WTC11 (cell line): ENCODE results near the gene TAL1.

Experiments used
- ARID4B ChIP-seq: sonication (generic); formaldehyde crosslinking; IDR thresholded peaks from 2 replicates; pipeline ENCODE4 v1.8.0; 2023; ENCODE audit warnings: missing genetic modification reagents, mild to moderate bottlenecking, borderline replicate concordance
- ATF2 ChIP-seq: sonication (generic); formaldehyde crosslinking; IDR thresholded peaks from 2 replicates; pipeline ENCODE4 v1.8.1; 2022; ENCODE audit warnings: low read depth, missing genetic modification reagents, borderline replicate concordance
- CREB1 ChIP-seq: sonication (generic); formaldehyde crosslinking; IDR thresholded peaks from 2 replicates; pipeline ENCODE4 v1.8.0; 2023; ENCODE audit warnings: mild to moderate bottlenecking, missing genetic modification reagents
- CTCF ChIP-seq: fragments of 200-600 bp; IDR thresholded peaks from 2 replicates; pipeline ENCODE4 v1.8.0; 2022; ENCODE audit warnings: antibody characterized with exemption
- E2F4 ChIP-seq: sonication (generic); formaldehyde crosslinking; IDR thresholded peaks from 2 replicates; pipeline ENCODE4 v1.8.1; 2022; ENCODE audit warnings: low read depth, mild to moderate bottlenecking, moderate library complexity, missing genetic modification reagents, borderline replicate concordance
- E2F5 ChIP-seq: sonication (generic); formaldehyde crosslinking; IDR thresholded peaks from 2 replicates; pipeline ENCODE4 v1.8.1; 2022; ENCODE audit warnings: mild to moderate bottlenecking, moderate library complexity, missing genetic modification reagents
- ELF4 ChIP-seq: sonication (generic); formaldehyde crosslinking; IDR thresholded peaks from 2 replicates; pipeline ENCODE4 v1.8.1; 2022; ENCODE audit warnings: low read depth, mild to moderate bottlenecking, moderate library complexity, missing genetic modification reagents
- FOXJ3 ChIP-seq: sonication (generic); formaldehyde crosslinking; IDR thresholded peaks from 2 replicates; pipeline ENCODE4 v1.9.0; 2021; ENCODE audit warnings: missing genetic modification reagents, mild to moderate bottlenecking, borderline replicate concordance
- FOXP4 ChIP-seq: sonication (generic); formaldehyde crosslinking; IDR thresholded peaks from 2 replicates; pipeline ENCODE4 v1.8.0; 2022; ENCODE audit warnings: mild to moderate bottlenecking, missing genetic modification reagents
- JUN ChIP-seq: sonication (generic); formaldehyde crosslinking; IDR thresholded peaks from 2 replicates; pipeline ENCODE4 v1.8.0; 2023; ENCODE audit warnings: mild to moderate bottlenecking, missing genetic modification reagents
- TEAD4 ChIP-seq: sonication (generic); formaldehyde crosslinking; IDR thresholded peaks from 2 replicates; pipeline ENCODE4 v1.8.0; 2022; ENCODE audit warnings: mild to moderate bottlenecking, missing genetic modification reagents
- USF2 ChIP-seq: sonication (generic); formaldehyde crosslinking; IDR thresholded peaks from 2 replicates; pipeline ENCODE4 v1.8.1; 2023; ENCODE audit warnings: mild to moderate bottlenecking, missing genetic modification reagents, moderate library complexity
- ZSCAN18 ChIP-seq: fragments of 250-450 bp; sonication (Bioruptor Pico); IDR thresholded peaks from 2 replicates; pipeline ENCODE4 v2.1.2; 2022; ENCODE audit warnings: mild to moderate bottlenecking, moderate library complexity

GRCh38 chr1:47276850-47277249 is 44.8 kb upstream of the TAL1 start:
- TF ChIP-seq CTCF (no peak), ZSCAN18 (CRISPR knock-in tag) (no peak), ELF4 (CRISPR knock-in tag) (no peak), CREB1 (CRISPR knock-in tag) (no peak), FOXP4 (no peak), JUN (CRISPR knock-in tag) (no peak), E2F5 (no peak), ATF2 (CRISPR knock-in tag) (no peak), FOXJ3 (no peak), E2F4 (CRISPR knock-in tag) (no peak), TEAD4 (no peak), USF2 (CRISPR knock-in tag) (no peak), ARID4B (CRISPR knock-in tag) (no peak)
